WTC11 (cell line): ENCODE measurements around the gene OR2A7. TPM values are rescaled to one million over a fixed set of nuclear protein-coding genes. Genes with fewer than 3 reads are reported as not detected.
"Not testable (repeated sequence)": the region's sequence is repeated elsewhere in the genome, so short reads cannot be mapped to it uniquely, and the experiment has no call there.

Experiments
- ATAC-seq: fragments of 200-7000 bp; cut with Tn5 transposase; 2 replicates; pipeline ENCODE4 v1.10.0; 2021; ENCODE audit warnings: mild to moderate bottlenecking, moderate library complexity
- CTCF ChIA-PET: fragments of 300-600 bp; sonication (Branson Sonifier 250); formaldehyde crosslinking; loops from one replicate; lab custom pipeline; 2021; ENCODE audit warnings: antibody characterized with exemption; lab: Charles Lee
- POLR2A ChIA-PET: fragments of 350-600 bp; sonication (Branson Sonifier 250); formaldehyde crosslinking; loops from one replicate; lab custom pipeline; 2021; ENCODE audit warnings: antibody characterized with exemption; lab: Charles Lee
- DNase-seq: peaks from one replicate; pipeline ENCODE4 v3.0.0; 2021; ENCODE audit warnings: low spot score
- H3K27ac Mint-ChIP-seq: 2 replicates; pipeline ENCODE4 v1.8.0; 2021; ENCODE audit warnings: mixed read lengths
- H3K27me3 Mint-ChIP-seq: 2 replicates; pipeline ENCODE4 v1.8.0; 2021; ENCODE audit warnings: low read depth, mild to moderate bottlenecking, moderate library complexity, mixed read lengths
- H3K36me3 Mint-ChIP-seq: 2 replicates; pipeline ENCODE4 v1.8.0; 2021; ENCODE audit warnings: mixed read lengths
- H3K4me1 Mint-ChIP-seq: 2 replicates; pipeline ENCODE4 v1.8.0; 2022; ENCODE audit warnings: mixed read lengths
- H3K4me3 Mint-ChIP-seq: 2 replicates; pipeline ENCODE4 v1.8.0; 2021; ENCODE audit warnings: mild to moderate bottlenecking, moderate library complexity, mixed read lengths
- H3K9me3 Mint-ChIP-seq: 2 replicates; pipeline ENCODE4 v1.8.0; 2021; ENCODE audit warnings: mixed read lengths
- total RNA-seq: library from RNA; stranded (reverse); gene quantifications from 3 replicates; pipeline ENCODE4 v1.2.3, GENCODE V29; 2021
- TF ChIP-seq, protein P1 (sequence below): fragments of 200-600 bp; IDR thresholded peaks from 2 replicates; pipeline ENCODE4 v1.8.0; 2022; ENCODE audit warnings: antibody characterized with exemption

OR2A7 gene
- total RNA-seq, 1 experiment from 2014 or later = 6.3 TPM

DNA sequence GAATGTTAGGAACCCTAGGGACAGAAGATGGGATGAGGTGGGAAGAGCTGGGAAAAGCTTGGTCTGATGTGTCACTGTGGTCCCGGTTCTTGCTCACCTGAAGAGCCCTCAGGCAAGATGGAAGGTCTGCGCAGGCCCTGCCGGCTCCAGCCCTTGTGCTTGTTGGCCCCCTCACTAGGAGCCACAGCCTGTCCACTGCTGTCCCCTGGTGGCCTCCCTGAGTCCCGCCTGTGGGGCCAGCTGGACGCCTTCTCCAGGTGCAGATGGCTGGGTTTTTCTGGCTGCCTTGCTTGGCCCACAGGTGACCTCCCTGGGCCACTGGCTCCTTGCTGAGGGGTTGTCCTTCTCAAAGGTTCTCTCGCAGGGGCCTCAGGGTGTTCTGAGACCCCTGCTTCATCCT, 19.1 kb upstream of the OR2A7 start:
- POLR2A ChIA-PET, H3K27me3 Mint-ChIP-seq, H3K4me3 Mint-ChIP-seq, H3K27ac Mint-ChIP-seq, H3K9me3 Mint-ChIP-seq, H3K36me3 Mint-ChIP-seq, DNase-seq, CTCF ChIA-PET, H3K4me1 Mint-ChIP-seq: not testable (repeated sequence)
- peak; percentile 58 for ATAC-seq

DNA sequence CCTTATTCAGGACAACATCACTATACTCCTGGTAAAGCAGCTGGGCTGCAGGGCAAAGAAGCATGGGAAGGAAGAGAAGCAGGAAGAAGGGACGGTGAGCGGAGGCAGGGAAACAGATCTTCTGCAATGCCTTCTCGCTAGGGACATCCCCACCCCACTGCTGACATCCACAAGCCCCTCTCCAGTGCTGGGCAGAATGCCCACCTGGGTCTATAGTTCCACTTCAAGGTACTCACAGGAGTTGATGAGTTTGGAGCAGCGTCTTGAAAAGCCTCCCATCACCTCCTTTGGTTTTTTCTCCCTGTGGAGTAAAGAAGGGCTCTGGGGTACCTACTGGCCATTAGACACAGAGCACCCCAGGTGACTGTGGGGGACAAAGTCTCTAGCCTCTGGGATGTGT, 17.9 kb upstream of the OR2A7 start:
- H3K27ac Mint-ChIP-seq, DNase-seq, H3K4me1 Mint-ChIP-seq, H3K4me3 Mint-ChIP-seq, H3K27me3 Mint-ChIP-seq, POLR2A ChIA-PET, ATAC-seq, CTCF ChIA-PET, H3K9me3 Mint-ChIP-seq, H3K36me3 Mint-ChIP-seq: not testable (repeated sequence)

DNA sequence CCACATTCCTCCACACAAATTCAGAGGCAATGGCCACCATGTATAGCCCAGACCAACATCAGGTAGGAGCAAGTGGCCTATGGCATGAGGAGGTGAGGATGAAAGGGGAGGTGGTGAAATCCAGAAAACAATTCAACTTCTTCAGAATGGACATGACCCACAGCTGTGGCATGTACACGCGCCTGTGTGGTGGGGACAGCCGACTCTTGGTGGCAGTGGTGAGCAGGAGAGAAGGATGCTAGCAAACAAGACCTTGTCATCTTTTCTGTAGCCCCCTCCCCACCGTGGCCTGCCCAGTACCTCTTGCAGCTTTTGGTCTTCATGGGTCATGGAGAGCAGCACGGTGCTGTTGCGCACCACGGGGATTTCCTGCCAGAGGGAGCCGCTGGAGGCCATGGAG, 17.4 kb upstream of the OR2A7 start:
- H3K4me3 Mint-ChIP-seq, H3K27ac Mint-ChIP-seq, POLR2A ChIA-PET, H3K9me3 Mint-ChIP-seq, CTCF ChIA-PET, H3K36me3 Mint-ChIP-seq, DNase-seq, H3K4me1 Mint-ChIP-seq, H3K27me3 Mint-ChIP-seq: not testable (repeated sequence)
- peak; percentile 57 for ATAC-seq

DNA sequence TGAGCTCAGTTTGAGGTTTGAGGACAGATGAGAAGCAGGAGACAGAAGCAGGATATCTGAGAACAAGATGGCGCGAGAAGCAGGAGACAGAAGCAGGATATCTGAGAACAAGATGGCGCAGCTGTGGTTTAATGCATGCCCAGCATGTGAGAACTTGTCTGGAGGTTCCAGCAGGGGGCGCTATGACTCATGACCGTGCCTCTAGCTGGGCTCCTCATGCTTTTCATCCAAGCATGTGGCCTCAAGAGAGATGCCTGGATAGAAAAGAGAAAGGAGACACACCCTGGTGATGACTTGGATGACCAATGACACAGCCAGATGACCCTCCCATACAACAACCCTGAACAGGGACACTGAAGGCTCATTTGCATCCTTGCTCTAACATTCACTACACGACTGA, 15.4 kb upstream of the OR2A7 start:
- ATAC-seq = peak; percentile 66
- TF ChIP-seq, protein P1, sequence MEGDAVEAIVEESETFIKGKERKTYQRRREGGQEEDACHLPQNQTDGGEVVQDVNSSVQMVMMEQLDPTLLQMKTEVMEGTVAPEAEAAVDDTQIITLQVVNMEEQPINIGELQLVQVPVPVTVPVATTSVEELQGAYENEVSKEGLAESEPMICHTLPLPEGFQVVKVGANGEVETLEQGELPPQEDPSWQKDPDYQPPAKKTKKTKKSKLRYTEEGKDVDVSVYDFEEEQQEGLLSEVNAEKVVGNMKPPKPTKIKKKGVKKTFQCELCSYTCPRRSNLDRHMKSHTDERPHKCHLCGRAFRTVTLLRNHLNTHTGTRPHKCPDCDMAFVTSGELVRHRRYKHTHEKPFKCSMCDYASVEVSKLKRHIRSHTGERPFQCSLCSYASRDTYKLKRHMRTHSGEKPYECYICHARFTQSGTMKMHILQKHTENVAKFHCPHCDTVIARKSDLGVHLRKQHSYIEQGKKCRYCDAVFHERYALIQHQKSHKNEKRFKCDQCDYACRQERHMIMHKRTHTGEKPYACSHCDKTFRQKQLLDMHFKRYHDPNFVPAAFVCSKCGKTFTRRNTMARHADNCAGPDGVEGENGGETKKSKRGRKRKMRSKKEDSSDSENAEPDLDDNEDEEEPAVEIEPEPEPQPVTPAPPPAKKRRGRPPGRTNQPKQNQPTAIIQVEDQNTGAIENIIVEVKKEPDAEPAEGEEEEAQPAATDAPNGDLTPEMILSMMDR = peak; percentile 34
- TF ChIP-seq, all 79 proteins: peak for 1; not testable (repeated sequence) for 78
- H3K9me3 Mint-ChIP-seq, H3K27ac Mint-ChIP-seq, POLR2A ChIA-PET, H3K4me3 Mint-ChIP-seq, DNase-seq, H3K27me3 Mint-ChIP-seq, CTCF ChIA-PET, H3K4me1 Mint-ChIP-seq: not testable (repeated sequence)
- H3K36me3 Mint-ChIP-seq = peaks cover 12% of the 10 kb centered on the region

DNA sequence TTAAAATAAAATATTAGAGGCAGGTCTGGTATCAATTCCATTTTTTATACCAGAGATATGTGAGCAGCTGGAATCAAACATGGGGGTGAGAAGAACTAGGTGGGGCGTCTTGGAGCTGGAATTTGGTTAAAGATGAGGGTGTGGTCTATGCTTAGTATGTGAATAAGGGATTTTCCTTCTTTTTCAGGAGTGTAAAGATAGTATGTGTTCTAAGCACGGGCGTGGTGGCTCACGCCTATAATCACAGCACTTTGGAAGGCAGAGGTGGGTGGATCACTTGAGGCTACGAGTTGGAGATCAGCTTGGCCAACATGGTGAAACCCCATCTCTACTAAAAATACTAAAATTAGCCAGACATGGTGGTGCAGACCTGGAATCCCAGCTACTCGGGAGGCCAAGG, 10.7 kb upstream of the OR2A7 start:
- DNase-seq, POLR2A ChIA-PET, H3K4me1 Mint-ChIP-seq, H3K27ac Mint-ChIP-seq, H3K9me3 Mint-ChIP-seq, H3K27me3 Mint-ChIP-seq, ATAC-seq, H3K4me3 Mint-ChIP-seq, CTCF ChIA-PET: not testable (repeated sequence)
- peaks cover 17% of the 10 kb centered on the region for H3K36me3 Mint-ChIP-seq

DNA sequence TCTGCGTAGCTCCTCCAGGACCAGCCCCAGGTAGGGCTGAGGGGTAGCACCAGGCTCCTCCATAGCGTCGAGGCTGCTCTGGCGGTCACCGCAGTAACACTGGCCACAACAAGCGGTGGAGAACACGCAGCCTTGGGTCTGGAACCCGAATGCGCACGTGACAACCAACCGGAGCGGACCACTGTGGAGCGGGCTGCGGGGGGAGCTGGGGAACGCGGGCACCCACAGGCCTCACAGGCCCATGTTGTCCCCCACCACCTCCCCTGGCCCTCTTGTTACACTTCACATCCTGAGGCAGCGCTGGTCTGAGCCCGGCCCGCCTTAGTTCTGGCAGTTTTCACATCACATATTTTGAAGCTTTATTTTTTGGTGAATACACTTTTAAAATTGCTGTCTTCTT, 4.6 kb upstream of the OR2A7 start, which contains the start of gene CTAGE8:
Gene CTAGE8, minus strand, starts transcription at position 101 of the 400 bp plus-strand sequence. Its CDS starts 38 bp downstream, at position 63.
- H3K27ac Mint-ChIP-seq = not testable (repeated sequence)

DNA sequence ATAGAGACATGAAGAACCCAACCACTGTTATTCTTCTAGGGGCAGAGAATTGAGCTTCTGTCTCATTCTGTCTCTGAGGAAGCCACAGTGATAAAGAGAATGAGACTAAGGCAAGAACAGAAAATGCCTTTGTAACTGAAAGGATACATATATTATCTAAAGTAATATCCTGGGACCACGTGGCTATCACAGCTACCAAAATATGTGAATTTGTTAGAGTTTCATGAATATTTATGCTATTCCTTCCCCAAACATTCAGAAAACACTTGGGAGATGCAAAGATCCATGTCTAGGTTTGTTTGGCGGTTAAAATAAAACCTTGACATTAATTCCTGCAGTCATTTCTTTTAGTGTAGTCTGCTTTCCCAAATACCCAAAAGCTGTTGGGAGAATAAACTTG, 2.5 kb downstream of the OR2A7 start:
- H3K9me3 Mint-ChIP-seq, POLR2A ChIA-PET, DNase-seq, H3K4me3 Mint-ChIP-seq, CTCF ChIA-PET, H3K27ac Mint-ChIP-seq, H3K4me1 Mint-ChIP-seq, H3K36me3 Mint-ChIP-seq, H3K27me3 Mint-ChIP-seq, ATAC-seq: not testable (repeated sequence)

More for the DNA sequence above, 4.6 kb upstream of the OR2A7 start, which contains the start of gene CTAGE8:
- H3K27me3 Mint-ChIP-seq, ATAC-seq, H3K9me3 Mint-ChIP-seq, H3K4me3 Mint-ChIP-seq, POLR2A ChIA-PET, H3K36me3 Mint-ChIP-seq, H3K4me1 Mint-ChIP-seq, DNase-seq, CTCF ChIA-PET: not testable (repeated sequence)

DNA sequence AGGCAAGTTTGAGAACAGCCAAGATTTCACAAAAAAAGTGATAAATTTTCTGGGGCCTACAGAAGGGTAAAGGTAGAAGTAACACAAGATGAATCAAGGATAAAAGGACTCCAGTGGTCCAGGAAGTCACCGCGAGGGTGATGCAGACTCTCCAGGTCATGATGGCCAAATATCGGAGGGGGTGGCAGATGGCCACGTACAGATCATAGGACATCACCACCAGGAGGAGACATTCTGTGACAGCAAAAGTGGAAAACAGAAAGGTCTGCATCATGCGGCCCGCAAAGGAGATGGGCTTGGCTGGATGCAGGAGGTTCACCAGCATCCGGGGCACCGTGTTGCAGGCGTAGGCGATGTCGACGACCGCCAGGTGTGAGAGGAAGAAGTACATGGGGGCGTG, 5.5 kb downstream of the OR2A7 start:
- CTCF ChIA-PET = not testable (repeated sequence)

More for the DNA sequence above, 5.5 kb downstream of the OR2A7 start:
- H3K27ac Mint-ChIP-seq, H3K27me3 Mint-ChIP-seq, H3K36me3 Mint-ChIP-seq, POLR2A ChIA-PET, DNase-seq, H3K4me3 Mint-ChIP-seq, H3K9me3 Mint-ChIP-seq: not testable (repeated sequence)
- H3K4me1 Mint-ChIP-seq = peaks cover 14% of the 10 kb centered on the region
- ATAC-seq = peak; percentile 33
